ENCODE measurements around the gene SUSD1.

The SUSD1 gene

DNA sequence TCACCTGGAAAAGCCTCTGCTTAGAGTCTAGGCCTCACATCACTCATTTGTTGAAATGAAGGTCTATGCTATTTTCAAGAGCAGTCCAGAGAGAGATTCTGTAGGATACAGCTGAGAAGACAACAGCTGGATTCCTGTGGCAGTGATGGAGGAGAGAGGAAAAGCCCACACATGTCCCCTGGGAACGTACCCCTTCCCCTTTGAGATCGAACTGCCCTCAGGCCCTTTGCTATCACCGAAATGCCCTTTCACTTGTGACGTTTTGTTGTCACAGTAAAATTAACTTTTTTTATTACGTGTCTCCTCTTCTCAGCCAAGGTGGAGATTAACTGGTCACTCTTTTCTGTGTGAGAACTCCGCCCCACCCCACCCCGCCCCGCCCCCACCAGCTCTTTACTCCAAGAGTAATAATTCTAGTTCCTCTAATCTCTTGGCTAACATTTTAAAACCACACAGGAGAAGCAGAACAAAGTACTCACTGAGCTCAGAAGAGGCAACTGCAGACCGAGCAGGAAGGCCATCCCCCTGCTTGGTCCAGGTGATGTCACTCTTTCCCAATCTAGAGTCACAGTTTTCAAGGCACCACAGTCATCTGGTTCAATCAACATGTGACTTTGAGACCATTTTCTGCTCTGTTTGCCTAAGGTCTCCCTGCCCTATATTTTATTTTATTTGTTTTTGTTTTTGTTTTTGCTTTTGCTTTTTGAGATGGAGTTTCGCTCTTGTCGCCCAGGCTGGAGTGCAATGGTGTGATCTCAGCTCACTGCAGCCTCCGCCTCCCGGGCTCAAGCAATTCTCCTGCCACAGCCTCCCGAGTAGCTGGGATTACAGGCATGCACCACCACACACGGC is 105.6 kb downstream of the SUSD1 start:
- TF ChIP-seq EZH2phosphoT487 (IDR thresholded peaks at IDR 0.05; ENCODE audit: borderline replicate concordance) = no peak
- TF ChIP-seq, protein P1, sequence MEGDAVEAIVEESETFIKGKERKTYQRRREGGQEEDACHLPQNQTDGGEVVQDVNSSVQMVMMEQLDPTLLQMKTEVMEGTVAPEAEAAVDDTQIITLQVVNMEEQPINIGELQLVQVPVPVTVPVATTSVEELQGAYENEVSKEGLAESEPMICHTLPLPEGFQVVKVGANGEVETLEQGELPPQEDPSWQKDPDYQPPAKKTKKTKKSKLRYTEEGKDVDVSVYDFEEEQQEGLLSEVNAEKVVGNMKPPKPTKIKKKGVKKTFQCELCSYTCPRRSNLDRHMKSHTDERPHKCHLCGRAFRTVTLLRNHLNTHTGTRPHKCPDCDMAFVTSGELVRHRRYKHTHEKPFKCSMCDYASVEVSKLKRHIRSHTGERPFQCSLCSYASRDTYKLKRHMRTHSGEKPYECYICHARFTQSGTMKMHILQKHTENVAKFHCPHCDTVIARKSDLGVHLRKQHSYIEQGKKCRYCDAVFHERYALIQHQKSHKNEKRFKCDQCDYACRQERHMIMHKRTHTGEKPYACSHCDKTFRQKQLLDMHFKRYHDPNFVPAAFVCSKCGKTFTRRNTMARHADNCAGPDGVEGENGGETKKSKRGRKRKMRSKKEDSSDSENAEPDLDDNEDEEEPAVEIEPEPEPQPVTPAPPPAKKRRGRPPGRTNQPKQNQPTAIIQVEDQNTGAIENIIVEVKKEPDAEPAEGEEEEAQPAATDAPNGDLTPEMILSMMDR (conservative IDR thresholded peaks at IDR 0.05; ENCODE audit: low read length) = no peak
- Histone ChIP-seq H3K27me3 (ENCODE audit: insufficient read depth, low read length, poor library complexity, severe bottlenecking) (no peaks in the 10 kb centered on the region), H3K9ac (ENCODE audit: low read depth, low read length, poor library complexity, severe bottlenecking) (no peak overlapping the region), H3F3A (ENCODE audit: low read depth) (no peaks in the 10 kb centered on the region), H3K4me2 (ENCODE audit: low read depth, low read length, poor library complexity, severe bottlenecking) (no peak overlapping the region), H3K4me3 (ENCODE audit: low read length, poor library complexity, severe bottlenecking) (no peak overlapping the region), H2AFZ (ENCODE audit: low read length) (no peak overlapping the region), H3K9me2 (replicated peaks; ENCODE audit: low read depth, low read length) (no peaks in the 10 kb centered on the region), H4K20me1 (ENCODE audit: insufficient read depth, low read length, poor library complexity, severe bottlenecking) (no peaks in the 10 kb centered on the region), H3K79me2 (ENCODE audit: insufficient read depth, low read length) (no peaks in the 10 kb centered on the region), H3K36me3 (ENCODE audit: insufficient read depth, low read length) (no peaks in the 10 kb centered on the region; the same call in 1 of the 2 replicates), H3K4me1 (ENCODE audit: insufficient read depth, low read length, poor library complexity, severe bottlenecking) (no peaks in the 10 kb centered on the region), H3K9me3 (ENCODE audit: insufficient read depth, low read depth, low read length) (no peaks in the 10 kb centered on the region)

DNA sequence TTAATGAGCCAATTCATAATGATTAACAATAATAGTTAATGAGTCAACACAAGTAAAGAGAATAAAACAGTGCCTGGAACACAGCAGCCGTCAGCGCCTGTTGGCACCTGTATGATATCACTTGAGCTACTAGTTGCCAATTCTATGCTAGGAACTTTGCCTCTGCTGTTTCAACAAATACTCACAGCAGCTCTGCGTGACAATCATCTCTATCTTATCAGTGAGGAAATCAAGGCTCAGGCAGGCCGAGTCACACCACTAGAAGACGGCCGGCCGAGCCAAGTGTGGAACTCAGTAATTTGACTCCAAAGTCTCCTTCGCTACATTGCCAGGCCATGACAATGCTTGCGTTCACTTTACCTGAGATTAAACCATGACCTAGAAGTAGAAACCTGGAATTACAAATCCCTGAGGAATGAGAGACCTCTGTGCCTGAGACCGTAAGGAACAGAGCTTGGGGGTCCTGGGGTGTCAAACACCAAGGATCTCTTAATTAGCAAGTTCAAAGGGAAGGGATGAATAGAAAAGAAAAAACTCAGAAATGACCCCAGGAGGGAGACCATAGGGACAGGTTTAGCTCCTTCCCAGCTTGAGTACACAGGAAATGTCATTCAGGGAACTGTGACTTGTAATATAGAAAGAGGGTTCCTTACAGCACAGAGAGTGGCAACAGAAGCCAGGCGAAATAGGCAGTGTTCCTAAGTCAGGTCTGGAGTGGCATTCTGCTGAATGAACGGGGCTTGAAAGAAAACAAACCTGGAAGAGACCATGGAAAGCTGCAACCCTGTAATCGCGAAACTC is 109.1 kb downstream of the SUSD1 start:
- Histone ChIP-seq H3K4me2 (ENCODE audit: low read depth, low read length, poor library complexity, severe bottlenecking) (no peak overlapping the region), H3K27me3 (ENCODE audit: insufficient read depth, low read length, poor library complexity, severe bottlenecking) (no peaks in the 10 kb centered on the region), H2AFZ (ENCODE audit: low read length) (no peak overlapping the region), H3K4me3 (ENCODE audit: low read length, poor library complexity, severe bottlenecking) (no peak overlapping the region), H3K9ac (ENCODE audit: low read depth, low read length, poor library complexity, severe bottlenecking) (no peak overlapping the region), H4K20me1 (ENCODE audit: insufficient read depth, low read length, poor library complexity, severe bottlenecking) (no peaks in the 10 kb centered on the region), H3F3A (ENCODE audit: low read depth) (no peaks in the 10 kb centered on the region), H3K36me3 (ENCODE audit: insufficient read depth, low read length) (no peaks in the 10 kb centered on the region; the same call in 1 of the 2 replicates), H3K79me2 (ENCODE audit: insufficient read depth, low read length) (no peaks in the 10 kb centered on the region), H3K9me2 (replicated peaks; ENCODE audit: low read depth, low read length) (no peaks in the 10 kb centered on the region), H3K9me3 (ENCODE audit: insufficient read depth, low read depth, low read length) (no peaks in the 10 kb centered on the region), H3K4me1 (ENCODE audit: insufficient read depth, low read length, poor library complexity, severe bottlenecking) (peaks cover 3% of the 10 kb centered on the region)
- no peak for TF ChIP-seq EZH2phosphoT487 (IDR thresholded peaks at IDR 0.05; ENCODE audit: borderline replicate concordance)
- TF ChIP-seq, protein P1 (conservative IDR thresholded peaks at IDR 0.05; ENCODE audit: low read length) = no peak

DNA sequence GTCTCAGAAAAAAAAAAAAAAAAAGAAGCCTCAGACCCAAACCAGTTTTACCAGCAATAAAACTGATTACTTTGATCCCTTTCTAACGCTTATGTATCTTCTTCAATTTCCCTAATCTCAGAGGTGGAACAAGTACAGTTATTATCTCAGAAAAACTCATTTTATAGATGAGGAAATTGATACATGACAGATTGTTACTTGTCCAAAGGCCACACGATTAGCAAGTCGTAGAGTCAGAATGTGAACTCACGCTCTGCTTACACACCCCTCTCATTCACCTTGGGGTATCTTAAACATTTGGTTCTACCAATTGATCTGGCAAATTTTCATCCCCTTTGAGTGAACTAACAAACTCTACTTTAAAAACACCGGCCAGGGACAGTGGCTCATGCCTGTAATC is 110.2 kb downstream of the SUSD1 start:
- Histone ChIP-seq H3K36me3 (ENCODE audit: insufficient read depth, low read length) (no peaks in the 10 kb centered on the region), H3K27me3 (ENCODE audit: insufficient read depth, low read length, poor library complexity, severe bottlenecking) (no peaks in the 10 kb centered on the region), H3F3A (ENCODE audit: low read depth) (no peaks in the 10 kb centered on the region), H3K9me3 (ENCODE audit: insufficient read depth, low read depth, low read length) (no peaks in the 10 kb centered on the region), H4K20me1 (ENCODE audit: insufficient read depth, low read length, poor library complexity, severe bottlenecking) (no peaks in the 10 kb centered on the region), H3K4me3 (ENCODE audit: low read length, poor library complexity, severe bottlenecking) (no peak overlapping the region), H2AFZ (ENCODE audit: low read length) (no peak overlapping the region), H3K79me2 (ENCODE audit: insufficient read depth, low read length) (no peaks in the 10 kb centered on the region), H3K4me2 (ENCODE audit: low read depth, low read length, poor library complexity, severe bottlenecking) (no peak overlapping the region), H3K9ac (ENCODE audit: low read depth, low read length, poor library complexity, severe bottlenecking) (no peak overlapping the region), H3K9me2 (replicated peaks; ENCODE audit: low read depth, low read length) (no peaks in the 10 kb centered on the region), H3K4me1 (ENCODE audit: insufficient read depth, low read length, poor library complexity, severe bottlenecking) (peaks cover 3% of the 10 kb centered on the region)
- no peak for TF ChIP-seq EZH2phosphoT487 (IDR thresholded peaks at IDR 0.05; ENCODE audit: borderline replicate concordance)
- TF ChIP-seq, protein P1 (conservative IDR thresholded peaks at IDR 0.05; ENCODE audit: low read length) = no peak

Data from Loucy (cell line).